Mesendoderm (in vitro differentiated cells): ENCODE data around the gene MZT2B.
"Not testable (repeated sequence)": the region's sequence is repeated elsewhere in the genome, so short reads cannot be mapped to it uniquely, and the experiment has no call there.

Experiments used
- DNase-seq: peaks from one replicate; pipeline ENCODE4 v3.0.0; 2013
- H2AK5ac ChIP-seq: 2 replicates; pipeline ENCODE4 v1.6.1; 2013; ENCODE audit warnings: low read length, inconsistent platforms
- H2BK120ac ChIP-seq: 2 replicates; pipeline ENCODE4 v1.6.1; 2013; ENCODE audit warnings: low read depth, mild to moderate bottlenecking, low read length, moderate library complexity, mixed read lengths
- H2BK15ac ChIP-seq: replicated peaks from 2 replicates; pipeline ENCODE4 v1.6.1; 2013; ENCODE audit warnings: low read depth, mild to moderate bottlenecking, moderate library complexity
- H2BK5ac ChIP-seq: 2 replicates; pipeline ENCODE4 v1.6.1; 2013; ENCODE audit warnings: low read length, inconsistent platforms
- H3K18ac ChIP-seq: 2 replicates; pipeline ENCODE4 v1.6.1; 2013; ENCODE audit warnings: mild to moderate bottlenecking, low read length, mixed read lengths
- H3K23ac ChIP-seq: one replicate; pipeline ENCODE4 v1.6.1; 2013; ENCODE audit warnings: low read length
- H3K27ac ChIP-seq: 2 replicates; pipeline ENCODE4 v1.5.1; 2013; ENCODE audit warnings: low read depth, mild to moderate bottlenecking, inconsistent platforms, low read length, moderate library complexity
- H3K27me3 ChIP-seq: 2 replicates; pipeline ENCODE4 v1.6.1; 2013; ENCODE audit warnings: low read length, control low read depth, mild to moderate bottlenecking, inconsistent platforms; ENCODE audit not compliant: insufficient read depth, poor library complexity
- H3K36me3 ChIP-seq: 2 replicates; pipeline ENCODE4 v1.6.1; 2013; ENCODE audit warnings: low read length, inconsistent platforms; ENCODE audit not compliant: control insufficient read depth, insufficient read depth
- H3K4ac ChIP-seq: one replicate; pipeline ENCODE4 v1.6.1; 2013; ENCODE audit warnings: low read depth, mild to moderate bottlenecking, low read length, moderate library complexity
- H3K4me1 ChIP-seq: 2 replicates; pipeline ENCODE4 v1.6.1; 2013; ENCODE audit warnings: low read depth, low read length, inconsistent platforms; ENCODE audit not compliant: control insufficient read depth
- H3K4me2 ChIP-seq: 2 replicates; pipeline ENCODE4 v1.6.1; 2013; ENCODE audit warnings: low read length
- H3K4me3 ChIP-seq: 2 replicates; pipeline ENCODE4 v1.5.1; 2013; ENCODE audit warnings: mild to moderate bottlenecking, low read length
- H3K56ac ChIP-seq: one replicate; pipeline ENCODE4 v1.6.1; 2013; ENCODE audit warnings: low read length
- H3K79me1 ChIP-seq: 2 replicates; pipeline ENCODE4 v1.6.1; 2013; ENCODE audit warnings: low read length, inconsistent platforms
- H3K79me2 ChIP-seq: 2 replicates; pipeline ENCODE4 v1.6.1; 2013; ENCODE audit warnings: mild to moderate bottlenecking, low read length; ENCODE audit not compliant: control insufficient read depth, insufficient read depth
- H3K9ac ChIP-seq: 2 replicates; pipeline ENCODE4 v1.6.1; 2013; ENCODE audit warnings: low read length, inconsistent platforms
- H4K5ac ChIP-seq: one replicate; pipeline ENCODE4 v1.6.1; 2013; ENCODE audit warnings: low read length
- H4K8ac ChIP-seq: one replicate; pipeline ENCODE4 v1.6.1; 2013; ENCODE audit warnings: low read depth, mild to moderate bottlenecking, control low read depth, low read length, moderate library complexity
- WGBS: extraction: QIAGEN DNeasy Blood & Tissue Kit; methylation state at CpG from one replicate; pipeline ENCODE4 v1.1.7; 2013; ENCODE audit warnings: low lambda C conversion rate, missing lambda C conversion rate; ENCODE audit not compliant: insufficient coverage; ENCODE audit errors: extremely low coverage; 5-methylcytosine and 5-hydroxymethylcytosine counted together

Gene MZT2B

GRCh38 chr2:130185896-130186295 lies 3.8 kb downstream of the MZT2B start:
- Histone ChIP-seq H3K4me2 (no peak overlapping the region), H2BK5ac (no peak overlapping the region), H4K8ac (no peak overlapping the region), H3K9ac (no peak overlapping the region), H3K4me3 (no peak overlapping the region), H2AK5ac (no peak overlapping the region), H3K36me3 (no peaks in the 10 kb centered on the region), H2BK15ac (no peak overlapping the region), H3K27me3 (no peaks in the 10 kb centered on the region), H3K79me1 (peaks cover 5% of the 10 kb centered on the region), H3K56ac (no peak overlapping the region), H2BK120ac (no peak overlapping the region), H3K27ac (no peak overlapping the region), H3K4ac (no peak overlapping the region), H3K79me2 (peaks cover 9% of the 10 kb centered on the region), H3K4me1 (no peaks in the 10 kb centered on the region), H3K18ac (no peak overlapping the region), H3K23ac (no peak overlapping the region), H4K5ac (no peak overlapping the region)
- no CpG with 5 or more reads among the region's 4 CpGs for WGBS
- no peak for DNase-seq

- H3K4me2 ChIP-seq, result no peak overlapping the region
- H3K79me1 ChIP-seq, result peaks cover 5% of the 10 kb centered on the region
- H3K4ac ChIP-seq, result no peak overlapping the region
- H3K27me3 ChIP-seq, result no peaks in the 10 kb centered on the region
- no peaks in the 10 kb centered on the region for H3K36me3 ChIP-seq
- no peak overlapping the region for H2AK5ac ChIP-seq
- no peaks in the 10 kb centered on the region for H3K4me1 ChIP-seq
- H3K79me2 ChIP-seq, result peaks cover 4% of the 10 kb centered on the region
- H2BK5ac ChIP-seq, result no peak overlapping the region
- H4K5ac ChIP-seq, result no peak overlapping the region
- DNase-seq, result no peak
- H3K9ac ChIP-seq, result no peak overlapping the region
- no peak overlapping the region for H3K18ac ChIP-seq
- WGBS, result no CpG with 5 or more reads among the region's 5 CpGs
- H2BK15ac ChIP-seq, result no peak overlapping the region
- no peak overlapping the region for H2BK120ac ChIP-seq
- H4K8ac ChIP-seq, result no peak overlapping the region
- H3K27ac ChIP-seq, result no peak overlapping the region
- no peak overlapping the region for H3K4me3 ChIP-seq
- H3K23ac ChIP-seq, result no peak overlapping the region
- H3K56ac ChIP-seq, result no peak overlapping the region
These were observed 4.3 kb downstream of the MZT2B start for GRCh38 chr2:130186391-130186790.

DNA sequence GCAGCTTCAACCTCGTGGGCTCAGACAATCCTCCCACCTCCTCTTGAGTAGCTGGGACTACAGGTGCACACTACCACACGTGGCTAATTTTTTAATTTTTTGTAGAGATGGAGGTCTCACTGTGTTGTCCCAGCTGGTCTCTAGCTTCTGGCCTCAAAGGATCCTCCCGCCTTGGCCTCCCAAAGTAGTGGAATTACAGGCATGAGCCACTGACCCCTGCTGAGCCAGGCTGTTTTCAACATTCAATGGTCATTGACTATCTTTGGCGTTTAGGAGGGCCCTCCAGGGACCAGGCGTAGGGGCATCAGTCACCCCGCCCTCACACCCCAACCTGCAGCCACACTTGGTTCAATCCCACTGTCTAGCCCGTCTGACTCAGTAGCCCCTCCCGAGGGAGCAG lies 5.2 kb downstream of the MZT2B start:
- no peak overlapping the region for H4K8ac ChIP-seq
- peaks cover 4% of the 10 kb centered on the region for H3K79me2 ChIP-seq
- H3K27ac ChIP-seq, result no peak overlapping the region
- H3K4me1 ChIP-seq, result no peaks in the 10 kb centered on the region
- no peak overlapping the region for H3K4me2 ChIP-seq
- no peaks in the 10 kb centered on the region for H3K27me3 ChIP-seq
- H3K18ac ChIP-seq, result no peak overlapping the region
- H3K79me1 ChIP-seq, result peaks cover 5% of the 10 kb centered on the region
- DNase-seq, result no peak
- H2BK120ac ChIP-seq, result no peak overlapping the region
- H3K23ac ChIP-seq, result no peak overlapping the region
- no peak overlapping the region for H3K56ac ChIP-seq
- H3K4ac ChIP-seq, result no peak overlapping the region
- H3K4me3 ChIP-seq, result no peak overlapping the region
- H2BK5ac ChIP-seq, result no peak overlapping the region
- H3K36me3 ChIP-seq, result no peaks in the 10 kb centered on the region
- H2AK5ac ChIP-seq, result no peak overlapping the region
- no peak overlapping the region for H2BK15ac ChIP-seq
- no CpG with 5 or more reads among the region's 8 CpGs for WGBS
- H4K5ac ChIP-seq, result no peak overlapping the region
- no peak overlapping the region for H3K9ac ChIP-seq

DNA sequence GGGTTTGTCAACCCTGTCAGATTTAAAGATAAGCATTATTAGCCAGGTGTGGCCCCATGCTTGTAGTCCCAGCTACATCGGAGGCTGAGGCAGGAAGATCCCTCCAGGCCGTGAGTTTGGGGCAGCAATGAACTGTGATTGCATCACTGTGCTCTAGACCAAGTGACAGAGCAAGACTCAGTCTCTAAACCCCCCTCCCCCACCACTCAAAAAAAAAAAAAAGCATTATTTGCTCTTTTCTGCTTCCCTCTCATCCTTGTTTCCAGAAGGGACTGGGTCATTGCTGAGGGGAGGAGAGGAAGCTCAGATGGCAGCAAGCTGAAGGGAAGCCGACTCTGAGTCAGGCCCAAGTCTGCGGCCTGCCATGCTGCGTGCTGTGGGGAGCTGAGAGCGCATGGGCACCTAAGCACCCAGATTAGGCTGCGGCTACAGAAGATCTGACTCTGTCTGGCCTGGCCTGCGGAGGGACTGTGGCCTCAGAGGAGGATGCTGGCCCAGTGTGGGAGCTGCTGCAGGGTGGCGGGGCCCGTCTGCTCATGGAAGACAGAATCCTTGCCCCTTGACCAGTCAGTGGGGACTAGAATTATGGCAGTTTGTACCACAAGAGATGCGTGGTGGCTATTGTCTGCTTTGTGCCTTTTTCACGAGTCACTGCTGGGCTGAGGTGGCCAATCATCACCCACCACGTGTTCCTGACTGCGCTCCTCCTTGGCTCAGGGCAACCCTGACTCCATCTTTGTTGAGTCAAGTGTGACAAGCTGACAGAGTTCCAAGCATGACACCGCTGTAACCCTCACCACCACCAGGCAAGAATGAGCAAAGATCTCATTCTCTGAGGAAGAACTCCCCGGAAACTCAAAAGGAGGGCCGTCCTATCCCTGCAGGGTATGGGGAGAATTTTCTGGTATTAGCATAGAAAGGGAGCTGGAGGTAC lies 6.1 kb downstream of the MZT2B start:
- H3K79me1 ChIP-seq, H2AK5ac ChIP-seq, H2BK120ac ChIP-seq, H3K27ac ChIP-seq, H3K4me3 ChIP-seq, H3K56ac ChIP-seq, H3K4ac ChIP-seq, H3K36me3 ChIP-seq, H3K4me1 ChIP-seq, H4K8ac ChIP-seq, H3K79me2 ChIP-seq, H3K27me3 ChIP-seq, H2BK5ac ChIP-seq, H3K9ac ChIP-seq, H3K18ac ChIP-seq, H4K5ac ChIP-seq, H3K4me2 ChIP-seq, H2BK15ac ChIP-seq, H3K23ac ChIP-seq: not testable (repeated sequence)
- WGBS, result no CpG with 5 or more reads among the region's 17 CpGs
- DNase-seq, result peak; percentile 52

DNA sequence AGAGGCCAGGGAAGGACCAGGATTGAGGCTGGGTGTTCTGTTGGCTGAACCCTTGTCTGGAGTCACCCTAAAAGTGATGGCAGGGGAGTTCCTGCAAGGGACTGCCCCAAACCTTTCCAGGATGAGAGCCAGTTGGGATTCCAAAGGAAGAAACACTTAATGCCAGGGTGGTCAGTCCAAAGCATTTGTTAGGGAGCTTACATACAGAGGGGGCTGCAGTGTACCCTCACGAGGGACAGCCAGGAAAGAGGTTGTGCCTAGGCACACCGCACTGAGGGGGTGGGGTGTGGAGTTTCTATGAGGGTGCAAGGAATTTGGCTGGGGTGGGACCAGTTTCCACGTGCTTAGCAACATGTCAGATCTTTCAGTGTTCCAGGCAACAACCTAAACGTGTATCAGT lies 6.9 kb downstream of the MZT2B start:
- not testable (repeated sequence) for DNase-seq, H3K4me2 ChIP-seq, H3K18ac ChIP-seq, H3K4me1 ChIP-seq, H3K56ac ChIP-seq, H2BK15ac ChIP-seq, H3K9ac ChIP-seq, H3K36me3 ChIP-seq, H3K79me1 ChIP-seq, H3K27me3 ChIP-seq, H2BK120ac ChIP-seq, H3K27ac ChIP-seq, H4K5ac ChIP-seq, H3K4ac ChIP-seq, H3K23ac ChIP-seq, H2BK5ac ChIP-seq, H3K4me3 ChIP-seq, H4K8ac ChIP-seq, H2AK5ac ChIP-seq, H3K79me2 ChIP-seq
- whole genome bisulfite sequencing, result no CpG with 5 or more reads among the region's 4 CpGs

DNA sequence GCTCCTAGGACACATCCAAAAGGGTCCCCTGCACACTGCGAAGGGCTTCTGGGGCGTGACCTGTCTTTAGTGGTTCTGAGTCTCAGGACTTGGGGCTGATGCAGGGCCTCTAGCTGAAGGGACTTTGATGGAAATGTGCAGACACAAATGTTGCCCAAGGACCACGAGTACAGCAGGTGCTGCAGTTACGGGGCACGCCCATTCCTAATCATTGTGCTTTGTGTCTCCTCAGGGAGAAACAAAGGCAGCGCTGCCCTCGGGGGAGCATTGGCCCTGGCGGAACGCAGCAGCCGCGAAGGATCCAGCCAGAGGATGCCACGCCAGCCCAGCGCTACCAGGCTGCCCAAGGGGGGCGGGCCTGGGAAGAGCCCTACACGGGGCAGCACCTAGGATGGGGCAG lies 8.2 kb downstream of the MZT2B start:
- Histone ChIP-seq H2AK5ac (no peak overlapping the region), H3K27ac (no peak overlapping the region), H3K79me2 (no peaks in the 10 kb centered on the region), H3K4ac (no peak overlapping the region), H4K8ac (no peak overlapping the region), H3K18ac (no peak overlapping the region), H3K9ac (no peak overlapping the region), H3K27me3 (no peaks in the 10 kb centered on the region), H3K4me1 (no peaks in the 10 kb centered on the region), H3K4me3 (no peak overlapping the region), H2BK15ac (no peak overlapping the region), H3K23ac (no peak overlapping the region), H3K36me3 (no peaks in the 10 kb centered on the region), H3K79me1 (peaks cover 2% of the 10 kb centered on the region), H4K5ac (no peak overlapping the region), H3K56ac (no peak overlapping the region), H2BK5ac (no peak overlapping the region), H2BK120ac (no peak overlapping the region), H3K4me2 (no peak overlapping the region)
- WGBS, result no CpG with 5 or more reads among the region's 15 CpGs
- DNase-seq, result no peak
